ENCODE data around the gene FILIP1L. TPM values are rescaled to one million over a fixed set of nuclear protein-coding genes. Genes with fewer than 3 reads are reported as not detected.

FILIP1L gene
- total and polyA plus RNA-seq, 2 of the 13 experiments (the other 11 are each of a cell fraction or from before 2014, with no cell fraction given), result 8.1 to 187 TPM

DNA sequence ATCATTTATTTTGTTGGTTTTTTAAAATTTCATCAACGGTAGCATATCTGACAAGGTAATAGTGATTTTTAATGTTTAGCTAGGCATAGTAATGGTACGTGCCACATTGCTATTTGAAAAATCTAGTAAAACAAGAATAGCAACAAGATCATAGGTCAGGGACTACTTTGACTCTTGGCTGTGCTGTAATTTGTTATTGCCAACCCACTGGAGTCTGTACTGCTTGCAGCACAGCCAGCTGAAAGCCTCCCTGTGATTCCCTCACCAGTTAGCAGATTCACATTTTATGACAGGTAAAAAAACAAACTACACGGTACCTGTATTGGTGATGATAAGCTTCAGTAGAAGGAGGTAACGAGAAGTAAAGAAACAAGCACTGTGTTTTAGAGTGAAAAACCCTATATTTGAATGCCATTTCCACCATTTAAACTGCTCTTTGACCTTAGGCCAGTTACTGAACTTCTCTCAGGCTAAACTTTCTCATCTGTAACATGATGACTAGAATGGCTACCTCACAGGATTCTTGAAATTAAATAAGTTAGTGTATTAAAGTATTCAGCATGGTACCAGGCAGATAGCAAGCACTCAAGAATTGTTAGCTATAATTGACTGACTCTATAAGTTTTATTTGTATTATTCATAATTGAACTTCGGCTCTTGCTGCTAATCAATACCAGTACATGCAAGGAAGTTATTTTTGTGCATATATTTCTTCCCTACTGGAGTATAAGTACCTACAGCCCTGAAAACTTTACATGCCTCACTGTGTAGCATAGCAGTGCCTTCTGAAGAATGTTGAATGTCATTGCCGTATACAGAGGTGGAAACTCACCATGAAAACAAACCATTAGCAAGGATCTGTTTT lies 16.1 kb downstream of the FILIP1L start (continued):
- TF ChIP-seq, protein P1, sequence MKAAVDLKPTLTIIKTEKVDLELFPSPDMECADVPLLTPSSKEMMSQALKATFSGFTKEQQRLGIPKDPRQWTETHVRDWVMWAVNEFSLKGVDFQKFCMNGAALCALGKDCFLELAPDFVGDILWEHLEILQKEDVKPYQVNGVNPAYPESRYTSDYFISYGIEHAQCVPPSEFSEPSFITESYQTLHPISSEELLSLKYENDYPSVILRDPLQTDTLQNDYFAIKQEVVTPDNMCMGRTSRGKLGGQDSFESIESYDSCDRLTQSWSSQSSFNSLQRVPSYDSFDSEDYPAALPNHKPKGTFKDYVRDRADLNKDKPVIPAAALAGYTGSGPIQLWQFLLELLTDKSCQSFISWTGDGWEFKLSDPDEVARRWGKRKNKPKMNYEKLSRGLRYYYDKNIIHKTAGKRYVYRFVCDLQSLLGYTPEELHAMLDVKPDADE (CRISPR knock-in tag; IDR thresholded peaks at IDR 0.05), result no peak
- TF ChIP-seq MYPOP (CRISPR knock-in tag; IDR thresholded peaks at IDR 0.05), result no peak
- no peak for TF ChIP-seq ZNF788 (CRISPR knock-in tag; IDR thresholded peaks at IDR 0.05; ENCODE audit: borderline replicate concordance)
- TF ChIP-seq FOSL2 (CRISPR knock-in tag; IDR thresholded peaks at IDR 0.05), result 0 out of 2 replicates have a peak, but pooled peaks have one; percentile 7
- no peak for TF ChIP-seq ZNF749 (CRISPR knock-in tag; IDR thresholded peaks at IDR 0.05; ENCODE audit: borderline replicate concordance)
- no peak for TF ChIP-seq RFX5 (IDR thresholded peaks at IDR 0.05; ENCODE audit: low read depth, low read length)
- no peak for TF ChIP-seq E2F1 (CRISPR knock-in tag; IDR thresholded peaks at IDR 0.05)
- TF ChIP-seq, protein P2, sequence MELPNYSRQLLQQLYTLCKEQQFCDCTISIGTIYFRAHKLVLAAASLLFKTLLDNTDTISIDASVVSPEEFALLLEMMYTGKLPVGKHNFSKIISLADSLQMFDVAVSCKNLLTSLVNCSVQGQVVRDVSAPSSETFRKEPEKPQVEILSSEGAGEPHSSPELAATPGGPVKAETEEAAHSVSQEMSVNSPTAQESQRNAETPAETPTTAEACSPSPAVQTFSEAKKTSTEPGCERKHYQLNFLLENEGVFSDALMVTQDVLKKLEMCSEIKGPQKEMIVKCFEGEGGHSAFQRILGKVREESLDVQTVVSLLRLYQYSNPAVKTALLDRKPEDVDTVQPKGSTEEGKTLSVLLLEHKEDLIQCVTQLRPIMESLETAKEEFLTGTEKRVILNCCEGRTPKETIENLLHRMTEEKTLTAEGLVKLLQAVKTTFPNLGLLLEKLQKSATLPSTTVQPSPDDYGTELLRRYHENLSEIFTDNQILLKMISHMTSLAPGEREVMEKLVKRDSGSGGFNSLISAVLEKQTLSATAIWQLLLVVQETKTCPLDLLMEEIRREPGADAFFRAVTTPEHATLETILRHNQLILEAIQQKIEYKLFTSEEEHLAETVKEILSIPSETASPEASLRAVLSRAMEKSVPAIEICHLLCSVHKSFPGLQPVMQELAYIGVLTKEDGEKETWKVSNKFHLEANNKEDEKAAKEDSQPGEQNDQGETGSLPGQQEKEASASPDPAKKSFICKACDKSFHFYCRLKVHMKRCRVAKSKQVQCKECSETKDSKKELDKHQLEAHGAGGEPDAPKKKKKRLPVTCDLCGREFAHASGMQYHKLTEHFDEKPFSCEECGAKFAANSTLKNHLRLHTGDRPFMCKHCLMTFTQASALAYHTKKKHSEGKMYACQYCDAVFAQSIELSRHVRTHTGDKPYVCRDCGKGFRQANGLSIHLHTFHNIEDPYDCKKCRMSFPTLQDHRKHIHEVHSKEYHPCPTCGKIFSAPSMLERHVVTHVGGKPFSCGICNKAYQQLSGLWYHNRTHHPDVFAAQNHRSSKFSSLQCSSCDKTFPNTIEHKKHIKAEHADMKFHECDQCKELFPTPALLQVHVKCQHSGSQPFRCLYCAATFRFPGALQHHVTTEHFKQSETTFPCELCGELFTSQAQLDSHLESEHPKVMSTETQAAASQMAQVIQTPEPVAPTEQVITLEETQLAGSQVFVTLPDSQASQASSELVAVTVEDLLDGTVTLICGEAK (IDR thresholded peaks at IDR 0.05), result no peak
- TF ChIP-seq, protein P2 (CRISPR knock-in tag; IDR thresholded peaks at IDR 0.05), result no peak
- TF ChIP-seq MATR3 (CRISPR knock-in tag; IDR thresholded peaks at IDR 0.05), result no peak
- no peak for TF ChIP-seq ZNF253 (CRISPR knock-in tag; IDR thresholded peaks at IDR 0.05; ENCODE audit: borderline replicate concordance)
- no peak for TF ChIP-seq SRSF4 (IDR thresholded peaks at IDR 0.05; ENCODE audit: low read depth, low read length, poor library complexity, severe bottlenecking)
- TF ChIP-seq HOXA7 (CRISPR knock-in tag; IDR thresholded peaks at IDR 0.05), result no peak
- TF ChIP-seq, protein P3, sequence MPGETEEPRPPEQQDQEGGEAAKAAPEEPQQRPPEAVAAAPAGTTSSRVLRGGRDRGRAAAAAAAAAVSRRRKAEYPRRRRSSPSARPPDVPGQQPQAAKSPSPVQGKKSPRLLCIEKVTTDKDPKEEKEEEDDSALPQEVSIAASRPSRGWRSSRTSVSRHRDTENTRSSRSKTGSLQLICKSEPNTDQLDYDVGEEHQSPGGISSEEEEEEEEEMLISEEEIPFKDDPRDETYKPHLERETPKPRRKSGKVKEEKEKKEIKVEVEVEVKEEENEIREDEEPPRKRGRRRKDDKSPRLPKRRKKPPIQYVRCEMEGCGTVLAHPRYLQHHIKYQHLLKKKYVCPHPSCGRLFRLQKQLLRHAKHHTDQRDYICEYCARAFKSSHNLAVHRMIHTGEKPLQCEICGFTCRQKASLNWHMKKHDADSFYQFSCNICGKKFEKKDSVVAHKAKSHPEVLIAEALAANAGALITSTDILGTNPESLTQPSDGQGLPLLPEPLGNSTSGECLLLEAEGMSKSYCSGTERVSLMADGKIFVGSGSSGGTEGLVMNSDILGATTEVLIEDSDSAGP (CRISPR knock-in tag; IDR thresholded peaks at IDR 0.05; ENCODE audit: borderline replicate concordance), result no peak

All from HepG2 (cell line).